NCI-H1417 treated with DMSO at 0.1 percent for 48 hours (cell line): Measurements from ENCODE around the gene SLC10A7.

Experiments used
- DNase-seq: peaks from one replicate; lab custom pipeline; 2025; lab: John Stamatoyannopoulos, UW

The SLC10A7 gene

GRCh38 chr4:146439437-146439836 is 82.3 kb downstream of the SLC10A7 start:
- no peak for DNase-seq

- no peak for DNase-seq
These were observed 84.0 kb downstream of the SLC10A7 start for GRCh38 chr4:146437778-146438177.

GRCh38 chr4:146436423-146437162 is 85.1 kb downstream of the SLC10A7 start:
- DNase-seq: no peak

- DNase-seq: no peak
These were observed 85.8 kb downstream of the SLC10A7 start for GRCh38 chr4:146435962-146436361.

- DNase-seq: no peak
These were observed 89.7 kb downstream of the SLC10A7 start for GRCh38 chr4:146432065-146432464.

GRCh38 chr4:146428298-146428697 is 93.4 kb downstream of the SLC10A7 start:
- DNase-seq: no peak

GRCh38 chr4:146417822-146418221 is 103.9 kb downstream of the SLC10A7 start:
- DNase-seq: no peak

- no peak for DNase-seq
These were observed 105.9 kb downstream of the SLC10A7 start for GRCh38 chr4:146415829-146416228.

GRCh38 chr4:146407669-146408084 is 114.1 kb downstream of the SLC10A7 start:
- DNase-seq: no peak

GRCh38 chr4:146407257-146407656 is 114.5 kb downstream of the SLC10A7 start:
- DNase-seq: no peak

GRCh38 chr4:146401274-146401673 is 120.5 kb downstream of the SLC10A7 start:
- no peak for DNase-seq

GRCh38 chr4:146398896-146399445 is 122.8 kb downstream of the SLC10A7 start:
- no peak for DNase-seq

GRCh38 chr4:146398404-146398803 is 123.3 kb downstream of the SLC10A7 start:
- DNase-seq: no peak

GRCh38 chr4:146389561-146389960 is 132.2 kb downstream of the SLC10A7 start:
- no peak for DNase-seq

GRCh38 chr4:146382194-146382593 is 139.5 kb downstream of the SLC10A7 start:
- DNase-seq: peak; percentile 19

GRCh38 chr4:146381263-146381872 is 140.4 kb downstream of the SLC10A7 start:
- no peak for DNase-seq

- DNase-seq: no peak
These were observed 142.0 kb downstream of the SLC10A7 start for GRCh38 chr4:146379744-146380143.

- DNase-seq: no peak
These were observed 149.9 kb downstream of the SLC10A7 start for GRCh38 chr4:146371812-146372211.

GRCh38 chr4:146370841-146371240 is 150.9 kb downstream of the SLC10A7 start:
- DNase-seq: no peak

- no peak for DNase-seq
These were observed 152.3 kb downstream of the SLC10A7 start for GRCh38 chr4:146369446-146369845.

GRCh38 chr4:146368209-146368608 is 153.5 kb downstream of the SLC10A7 start:
- no peak for DNase-seq

GRCh38 chr4:146367347-146367746 is 154.4 kb downstream of the SLC10A7 start:
- no peak for DNase-seq

- no peak for DNase-seq
These were observed 162.0 kb downstream of the SLC10A7 start for GRCh38 chr4:146359771-146360170.
